DMS153 (cell line): Measurements from ENCODE around the gene CAMK1.
A peak's percentile ranks its signal among the peaks of the same experiment; 100 is the strongest.
"Not testable (repeated sequence)": the region's sequence is repeated elsewhere in the genome, so short reads cannot be mapped to it uniquely, and the experiment has no call there.

Experiments used
- DNase-seq: peaks from one replicate; lab custom pipeline; 2025; lab: John Stamatoyannopoulos, UW

CAMK1 gene

GRCh38 chr3:9776896-9777693 is 7.3 kb upstream of the CAMK1 start:
- DNase-seq, result no peak

GRCh38 chr3:9771007-9771406 is 1.3 kb upstream of the CAMK1 start:
- not testable (repeated sequence) for DNase-seq

DNA sequence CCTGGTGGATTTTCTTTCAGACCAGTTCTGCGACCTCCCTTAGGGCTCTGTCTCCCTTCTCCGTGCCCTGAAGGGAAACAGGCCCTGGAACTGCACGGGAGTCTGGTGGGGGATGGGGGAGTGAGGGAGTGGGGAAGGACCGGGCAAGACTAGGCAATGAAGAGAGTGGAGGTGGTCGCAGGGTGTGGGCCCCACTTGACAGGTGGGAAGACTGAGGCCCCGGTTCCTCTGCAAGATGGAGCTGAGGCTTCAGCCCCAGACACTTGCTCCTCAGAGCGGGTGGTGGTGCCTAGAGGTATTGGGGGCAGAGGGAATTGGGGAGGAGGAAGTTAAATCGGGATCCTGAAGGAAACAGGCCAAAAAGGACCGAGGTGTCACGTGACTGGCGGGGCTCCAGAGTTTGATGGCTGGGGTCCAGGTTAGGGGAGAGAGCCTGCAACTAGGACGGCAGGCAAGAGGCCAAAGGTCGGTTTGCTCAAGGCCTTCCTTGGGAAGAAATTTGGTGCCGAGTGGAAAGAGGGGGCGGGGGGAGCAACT is 597 bp upstream of the CAMK1 start:
- DNase-seq, result no peak

- DNase-seq, result no peak
These were observed 735 bp downstream of the CAMK1 start for GRCh38 chr3:9769012-9769411.

GRCh38 chr3:9768141-9768775 is 1.5 kb downstream of the CAMK1 start:
- no peak for DNase-seq

GRCh38 chr3:9767418-9767817 is 2.3 kb downstream of the CAMK1 start:
- DNase-seq, result no peak

- no peak for DNase-seq
These were observed 3.9 kb downstream of the CAMK1 start for GRCh38 chr3:9765865-9766264.

DNA sequence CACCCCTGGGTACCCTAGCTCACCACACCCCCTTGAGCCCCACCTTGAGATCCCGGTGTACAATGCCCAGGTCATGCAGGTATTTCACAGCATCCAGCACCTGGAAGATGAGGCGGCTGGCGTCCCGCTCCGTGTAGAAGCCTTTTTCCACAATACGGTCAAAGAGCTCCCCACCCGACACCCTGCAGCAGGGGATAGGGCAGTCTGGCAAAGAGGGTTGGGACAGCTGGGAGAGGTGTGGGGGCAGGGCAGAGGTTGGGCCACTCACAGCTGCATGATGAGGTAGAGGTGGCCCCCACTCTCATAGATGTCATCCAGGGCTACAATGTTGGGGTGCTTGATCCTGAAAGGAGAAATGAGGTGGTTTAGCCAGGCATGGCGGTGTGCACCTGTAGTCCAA is 6.9 kb downstream of the CAMK1 start:
- DNase-seq, result no peak

DNA sequence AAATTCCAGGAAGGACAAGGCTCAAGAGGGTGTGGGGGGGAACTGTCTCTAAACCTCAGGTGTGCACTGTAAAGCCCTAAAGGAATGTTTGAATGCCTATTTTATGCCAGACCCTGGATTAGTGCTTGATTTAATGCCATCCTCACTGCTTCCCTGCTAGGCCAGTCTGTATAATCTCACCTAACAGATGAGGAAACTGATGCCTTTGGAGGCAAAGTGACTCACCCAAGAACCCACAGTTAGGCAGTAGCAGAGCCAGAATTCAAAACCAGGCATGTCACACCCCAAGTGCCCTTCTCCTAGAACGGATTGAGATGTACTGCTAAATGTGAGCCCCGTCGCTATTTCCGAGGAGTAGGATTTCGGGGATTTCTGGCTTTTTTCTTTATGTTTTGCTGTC is 7.8 kb downstream of the CAMK1 start:
- no peak for DNase-seq

GRCh38 chr3:9760779-9761505 is 8.8 kb downstream of the CAMK1 start:
- no peak for DNase-seq

- no peak for DNase-seq
These were observed 12.3 kb downstream of the CAMK1 start for GRCh38 chr3:9757427-9757826.

GRCh38 chr3:9754678-9755077 is 15.1 kb downstream of the CAMK1 start:
- DNase-seq, result no peak

DNA sequence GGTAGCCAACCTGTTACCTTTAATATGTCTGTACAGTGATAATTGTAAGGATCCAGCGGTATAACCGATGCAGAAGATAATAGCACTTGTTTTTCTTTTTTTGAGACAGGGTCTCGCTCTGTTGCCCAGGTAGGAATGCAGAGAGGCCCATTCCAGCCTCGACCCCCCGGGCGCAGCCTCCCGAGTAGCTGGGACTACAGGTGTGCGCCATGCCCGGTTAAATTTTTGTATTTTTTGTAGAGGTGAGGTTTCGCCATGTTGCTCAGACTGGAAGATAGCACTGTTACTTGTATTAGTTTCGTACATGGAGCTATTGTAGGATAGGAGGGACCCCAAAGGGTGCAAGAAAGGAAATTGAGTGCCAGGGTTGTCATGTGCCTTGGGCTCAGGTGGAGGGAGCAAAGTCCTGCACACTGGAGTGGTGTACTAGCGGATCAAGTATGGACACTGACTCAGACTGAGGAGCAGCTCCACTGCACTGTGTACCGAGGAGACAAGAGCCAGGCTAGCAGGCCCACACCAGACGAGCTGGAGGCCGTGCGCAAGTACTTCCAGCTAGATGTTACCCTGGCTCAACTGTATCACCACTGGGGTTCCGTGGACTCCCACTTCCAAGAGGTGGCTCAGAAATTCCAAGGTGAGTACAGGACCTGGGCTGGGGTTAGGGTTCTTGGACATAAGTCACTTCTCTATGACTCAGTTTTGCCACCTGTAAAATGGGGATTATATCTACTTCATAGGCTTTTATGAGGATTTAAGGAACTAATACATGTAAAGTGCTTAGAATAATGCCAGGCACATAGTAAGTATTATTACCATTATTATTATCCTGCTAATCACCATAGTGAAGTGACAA is 19.0 kb downstream of the CAMK1 start:
- DNase-seq, result no peak

DNA sequence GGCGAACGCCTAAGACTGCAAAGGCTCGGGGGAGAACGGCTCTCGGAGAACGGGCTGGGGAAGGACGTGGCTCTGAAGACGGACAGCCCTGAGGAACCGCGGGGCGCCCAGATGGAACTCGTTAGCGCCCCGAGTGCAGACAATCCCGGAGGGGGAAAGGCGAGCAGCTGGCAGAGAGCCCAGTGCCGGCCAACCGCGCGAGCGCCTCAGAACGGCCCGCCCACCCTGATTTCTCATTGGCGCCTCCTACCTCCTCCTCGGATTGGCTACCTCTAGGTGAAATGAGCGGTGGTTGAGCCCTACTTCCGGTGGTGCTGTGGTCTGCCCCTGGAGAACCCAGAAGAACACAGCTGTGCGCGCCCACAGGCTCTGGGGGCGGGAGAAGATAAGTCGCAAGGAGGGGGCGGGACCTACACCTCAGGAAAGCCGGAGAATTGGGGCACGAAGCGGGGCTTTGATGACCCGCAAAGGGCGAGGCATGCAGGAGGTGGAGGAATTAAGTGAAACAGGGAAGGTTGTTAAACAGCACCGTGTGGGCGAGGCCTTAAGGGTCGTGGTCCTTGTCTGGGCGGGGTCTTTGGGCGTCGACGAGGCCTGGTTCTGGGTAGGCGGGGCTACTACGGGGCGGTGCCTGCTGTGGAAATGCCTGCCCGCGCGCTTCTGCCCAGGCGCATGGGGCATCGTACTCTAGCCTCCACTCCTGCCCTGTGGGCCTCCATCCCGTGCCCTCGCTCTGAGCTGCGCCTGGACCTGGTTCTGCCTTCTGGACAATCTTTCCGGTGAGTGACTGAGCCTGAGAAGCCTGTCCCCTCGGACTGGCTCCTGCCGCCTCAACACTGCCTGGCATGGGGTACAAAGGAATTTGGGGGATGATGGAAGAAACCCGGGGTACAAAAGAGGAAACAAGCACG is 19.8 kb downstream of the CAMK1 start, which contains the start of gene OGG1:
OGG1 (plus strand) TSS at position 308 of the 911 bp plus-strand sequence; CDS start at position 643, 335 bp downstream.
- DNase-seq, result peak; percentile 81

DNA sequence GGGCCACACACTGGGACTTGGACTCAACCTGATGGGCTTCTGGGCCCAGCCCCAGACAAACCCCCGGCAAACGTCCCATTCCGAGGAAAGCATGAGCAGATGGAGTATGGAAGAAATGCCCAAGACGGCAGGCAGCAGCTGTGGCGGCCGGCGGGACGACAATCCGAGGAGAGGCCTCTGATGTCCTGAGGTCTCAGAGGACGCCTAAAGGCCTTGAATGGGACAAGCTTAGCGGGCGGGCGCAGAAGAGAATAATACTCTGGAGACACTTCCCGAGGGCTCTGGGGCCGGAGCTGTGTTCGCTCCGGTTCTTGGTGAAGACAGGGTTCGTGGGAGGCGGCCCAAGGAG is 20.5 kb downstream of the CAMK1 start:
- DNase-seq, result no peak

GRCh38 chr3:9748031-9748430 is 21.7 kb downstream of the CAMK1 start:
- no peak for DNase-seq

GRCh38 chr3:9747267-9747666 is 22.5 kb downstream of the CAMK1 start:
- DNase-seq, result no peak

- no peak for DNase-seq
These were observed 23.4 kb downstream of the CAMK1 start for GRCh38 chr3:9746330-9746729.

GRCh38 chr3:9745521-9745920 is 24.2 kb downstream of the CAMK1 start:
- no peak for DNase-seq

DNA sequence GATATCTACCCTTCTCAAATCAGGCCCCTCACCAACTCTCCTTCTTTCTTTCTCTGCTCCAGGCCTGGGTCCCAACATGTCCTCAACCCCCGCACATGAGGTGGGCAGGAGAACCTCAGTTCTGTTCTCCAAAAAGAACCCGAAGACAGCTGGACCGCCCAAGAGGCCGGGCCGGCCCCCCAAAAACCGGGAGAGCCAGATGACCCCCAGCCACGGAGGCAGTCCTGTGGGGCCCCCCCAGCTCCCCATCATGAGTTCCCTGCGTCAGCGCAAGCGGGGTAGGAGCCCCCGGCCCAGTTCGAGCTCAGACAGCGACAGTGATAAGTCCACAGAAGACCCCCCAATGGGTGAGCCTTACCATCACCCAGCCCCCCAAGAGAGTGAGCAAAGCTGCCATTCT is 25.6 kb downstream of the CAMK1 start:
- no peak for DNase-seq

GRCh38 chr3:9743548-9743947 is 26.2 kb downstream of the CAMK1 start:
- DNase-seq, result no peak
